Activated T-cell treated with anti-CD3 and anti-CD28 coated beads, Interleukin-2, amount 50 U/mL, for 48 hours (primary cell): Measurements from ENCODE around the gene MIAT.
"Not testable (repeated sequence)": the region's sequence is repeated elsewhere in the genome, so short reads cannot be mapped to it uniquely, and the experiment has no call there.

Source experiments
- DNase-seq, 2 experiments: peaks; one replicate each; pipeline ENCODE4 v3.0.0-alpha.2; 2020

The MIAT gene

DNA sequence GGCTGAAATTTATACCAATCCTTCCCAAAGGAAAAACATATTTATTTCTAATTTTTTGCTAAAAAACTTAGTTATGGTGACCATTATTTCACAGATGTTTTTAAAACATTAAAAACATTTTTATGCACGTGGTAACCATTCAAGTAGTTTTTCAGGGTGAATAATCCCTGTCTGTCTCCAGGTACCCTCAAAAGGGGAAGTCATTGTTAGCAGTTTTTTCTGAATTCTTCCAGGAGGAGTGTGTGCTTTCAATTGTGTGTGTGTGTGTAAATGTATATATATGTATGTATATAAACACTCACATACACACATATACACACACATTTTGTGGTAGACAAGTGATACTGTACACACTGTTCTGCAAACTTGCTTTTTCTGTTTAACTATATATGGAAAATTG is 43.9 kb downstream of the MIAT start:
- DNase-seq = no peak

DNA sequence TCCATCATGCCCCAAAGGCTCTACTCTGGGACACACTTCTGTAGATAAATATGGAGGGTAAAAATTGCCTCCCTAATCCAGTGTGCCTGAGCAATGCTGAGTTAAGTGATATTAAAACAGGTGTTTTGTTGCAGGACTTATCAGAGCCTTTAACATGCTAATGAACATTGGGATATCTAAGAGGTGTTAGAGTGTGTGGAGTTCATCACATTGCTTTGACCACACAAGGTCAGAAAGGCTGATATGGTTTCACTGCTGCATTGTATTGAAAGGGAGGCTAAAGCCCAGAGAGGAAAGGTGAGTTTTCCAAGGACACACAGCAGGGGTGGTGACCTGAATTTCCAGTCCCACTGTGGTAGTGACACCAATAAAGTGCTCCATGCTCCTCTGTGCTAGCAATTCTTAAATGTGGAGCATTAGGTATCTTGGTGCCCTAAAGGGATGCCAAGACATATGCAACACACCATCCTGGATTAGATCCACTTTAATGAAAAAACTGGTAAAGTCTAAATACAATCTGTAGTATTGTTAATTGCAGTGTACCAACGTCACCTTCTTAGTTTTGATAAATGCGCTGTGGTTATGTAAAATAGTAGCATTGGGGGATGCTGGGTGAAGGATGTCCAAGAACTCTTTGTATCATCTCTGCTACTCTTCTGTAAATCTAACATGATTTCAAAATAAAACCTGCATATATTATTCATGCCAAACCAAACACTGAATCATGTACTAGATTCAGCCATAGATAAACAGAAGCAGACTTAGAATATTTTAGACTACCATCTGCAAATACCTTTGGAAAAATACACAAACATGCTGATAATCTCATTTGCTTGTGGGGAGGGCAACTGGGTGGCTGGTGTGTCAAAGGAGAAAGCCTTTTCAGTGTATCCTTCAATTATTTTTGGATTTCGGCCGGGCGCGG is 45.8 kb downstream of the MIAT start:
- no peak for DNase-seq

DNA sequence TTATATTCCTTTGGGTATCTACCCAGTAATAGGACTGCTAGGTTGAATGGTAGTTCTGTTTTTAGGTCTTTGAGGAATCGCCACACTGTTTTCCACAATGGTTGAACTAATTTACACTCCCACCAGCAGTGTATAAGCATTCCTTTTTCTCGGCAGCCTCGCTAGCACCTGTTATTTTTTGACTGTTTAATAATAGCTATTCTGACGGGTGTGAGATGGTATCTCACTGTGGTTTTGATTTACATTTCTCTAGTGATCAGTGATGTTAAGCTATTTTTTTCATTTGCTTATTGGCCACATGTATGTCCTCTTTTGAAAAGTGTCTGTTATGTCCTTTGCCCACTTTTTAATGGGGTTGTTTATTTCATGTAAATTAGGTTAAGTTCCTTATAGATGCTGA is 48.0 kb downstream of the MIAT start:
- not testable (repeated sequence) for DNase-seq

DNA sequence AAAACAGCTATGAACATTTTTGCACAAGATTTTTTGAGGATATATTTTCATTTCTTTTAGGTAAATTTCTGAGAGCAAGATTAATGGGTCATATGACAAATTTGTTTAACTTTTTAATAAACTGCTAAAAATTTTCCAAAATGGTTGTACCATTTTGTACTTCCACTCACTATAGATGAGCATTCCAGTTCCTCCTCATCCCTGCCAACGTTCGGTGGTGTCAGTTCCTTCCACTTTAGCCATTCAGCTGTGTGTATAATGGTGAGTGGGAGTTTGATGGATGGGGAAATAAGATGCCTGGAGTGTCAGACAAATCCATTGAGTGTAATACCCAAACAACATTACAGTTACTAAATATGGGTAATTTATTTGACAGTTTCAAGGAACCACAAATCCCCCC is 49.7 kb downstream of the MIAT start:
- no peak for DNase-seq

DNA sequence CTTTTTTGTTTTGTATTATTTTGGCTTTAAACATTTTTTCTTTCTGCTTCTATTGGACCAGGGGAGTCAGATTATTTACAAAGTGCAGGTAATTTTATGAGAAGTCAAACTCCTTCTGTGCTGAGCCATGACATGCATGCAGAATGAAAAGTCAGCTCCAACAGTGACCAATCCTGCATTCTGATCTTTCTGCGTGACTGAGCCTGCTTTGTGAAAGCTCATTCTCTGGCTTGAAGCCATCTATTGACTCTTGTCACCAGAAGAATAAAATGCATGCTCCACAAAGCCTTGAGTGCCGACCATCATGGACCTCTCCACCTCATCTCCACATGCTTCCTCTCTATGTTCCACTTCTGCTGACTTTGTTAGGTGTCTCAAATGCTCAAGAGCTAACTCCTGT is 50.2 kb downstream of the MIAT start:
- DNase-seq = no peak

DNA sequence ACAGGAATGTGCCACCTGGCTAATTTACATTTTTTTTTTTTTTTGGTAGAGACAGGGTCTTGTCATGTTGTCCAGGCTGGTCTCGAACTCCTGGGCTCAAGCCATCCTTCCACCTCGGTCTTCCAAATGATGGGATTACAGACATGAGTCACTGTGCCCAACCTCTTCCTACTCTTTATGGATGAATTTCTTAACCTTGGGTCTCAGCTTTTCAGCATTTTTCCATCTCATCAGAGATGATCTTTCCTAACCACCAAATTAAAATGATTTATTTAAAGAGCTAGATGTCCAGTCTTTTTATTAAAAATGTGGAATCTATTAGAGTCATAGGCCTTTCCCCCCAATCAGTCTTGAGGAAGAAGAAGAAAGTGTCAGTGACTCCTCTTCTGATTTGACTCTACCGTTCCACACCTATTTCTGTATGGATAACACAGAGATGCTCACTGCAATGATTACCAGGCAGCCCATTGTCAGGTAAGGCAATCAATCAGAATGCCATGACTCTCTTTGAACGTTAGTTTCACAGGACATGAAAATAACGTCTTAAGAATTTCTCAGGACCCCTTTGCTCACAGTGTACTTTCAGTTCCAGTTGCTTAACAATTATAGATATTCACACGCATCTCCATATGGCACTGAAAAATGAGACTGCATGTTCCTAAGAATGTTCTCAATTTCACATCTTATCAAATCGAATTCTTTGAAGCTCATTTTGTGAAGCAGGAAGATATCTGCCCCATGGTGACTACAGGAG is 51.0 kb downstream of the MIAT start:
- DNase-seq = no peak

DNA sequence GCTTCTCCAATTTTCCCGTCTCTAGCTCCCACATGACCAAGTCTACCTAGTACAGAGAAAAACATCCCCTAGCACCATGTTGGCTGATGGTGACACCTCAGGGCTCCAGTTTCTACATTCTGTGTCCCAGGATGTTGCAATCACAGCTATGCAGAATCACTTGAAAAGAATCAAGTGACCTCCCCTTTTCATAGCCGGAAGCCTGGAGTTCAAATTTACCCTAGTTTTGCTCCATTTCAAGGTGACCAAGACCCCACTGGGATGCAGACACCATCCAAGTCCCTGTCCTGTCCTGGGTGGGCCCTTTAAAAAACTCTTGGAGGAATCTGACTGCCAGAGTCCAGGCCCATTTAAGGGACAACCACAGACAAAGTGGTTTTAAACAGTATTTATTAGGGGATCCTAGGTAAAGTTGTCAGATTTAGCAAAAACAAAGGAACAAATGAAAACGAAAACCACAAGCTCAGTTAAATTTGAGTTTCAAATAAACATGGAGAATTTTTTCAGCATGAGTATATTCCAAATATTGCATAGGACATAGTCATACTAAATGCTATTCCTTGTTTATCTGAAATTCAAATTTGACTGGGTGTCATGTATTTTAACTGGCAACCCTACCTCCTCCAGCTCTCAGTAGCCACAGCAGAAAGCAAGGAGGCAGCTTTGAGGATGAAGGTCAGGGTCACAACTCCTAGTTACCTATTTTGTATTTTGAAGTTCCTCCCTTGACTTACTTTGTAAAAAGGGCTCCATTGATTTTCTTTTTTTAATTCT is 52.4 kb downstream of the MIAT start:
- no peak for DNase-seq

DNA sequence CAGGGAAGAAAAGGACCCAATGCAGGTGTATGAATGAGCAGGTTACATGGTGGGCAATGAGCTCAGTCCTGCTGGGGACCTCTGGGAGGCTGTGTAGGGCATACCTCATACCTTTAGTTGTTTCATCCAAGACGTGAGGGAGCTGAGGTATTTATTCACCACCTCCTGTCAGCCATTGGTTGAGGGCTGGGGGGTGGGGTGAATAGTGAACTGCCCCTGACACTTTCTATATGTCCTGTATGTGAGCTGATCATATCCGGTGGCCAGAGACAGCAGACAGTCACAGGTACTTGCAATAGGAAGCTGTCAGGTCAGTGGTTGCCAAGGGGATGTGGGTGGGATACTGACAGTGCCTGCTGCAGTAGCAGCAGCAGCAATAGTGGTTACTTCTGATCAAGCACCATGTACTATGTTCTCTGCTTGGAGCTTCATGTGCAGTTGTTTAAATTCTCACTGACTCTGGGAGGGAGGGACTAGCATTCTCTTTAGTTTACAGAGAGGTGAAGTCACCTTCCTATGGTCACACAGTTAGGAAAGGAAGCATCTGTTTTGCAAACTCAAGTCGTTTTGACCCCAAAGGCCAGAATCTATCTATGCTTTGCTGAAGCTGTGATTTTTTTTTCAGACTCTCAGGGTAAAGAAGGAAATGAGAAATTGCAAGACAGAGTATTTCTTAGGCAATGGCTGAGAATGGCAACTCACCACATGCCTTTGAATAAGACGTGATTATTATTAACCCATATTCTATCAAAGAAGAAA is 54.0 kb downstream of the MIAT start:
- no peak for DNase-seq

DNA sequence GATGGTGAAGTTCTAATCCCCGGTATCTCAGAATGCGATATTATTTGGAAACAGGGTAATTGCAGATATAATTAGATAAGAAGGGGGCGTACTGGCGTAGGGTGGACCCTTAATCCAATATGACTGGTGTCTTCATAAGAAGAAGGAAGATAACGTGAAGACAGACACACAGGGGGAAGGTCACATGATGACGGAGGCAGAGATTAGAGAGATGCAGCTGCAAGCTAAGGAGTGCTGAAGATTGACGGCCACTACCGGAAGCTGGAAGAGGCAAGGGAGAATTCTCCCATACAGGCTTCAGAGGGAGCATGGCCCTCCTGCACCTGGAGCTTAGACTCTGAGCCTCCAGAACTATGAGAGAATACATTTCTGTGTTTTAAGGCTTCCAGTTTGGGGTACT is 54.8 kb downstream of the MIAT start:
- no peak for DNase-seq

DNA sequence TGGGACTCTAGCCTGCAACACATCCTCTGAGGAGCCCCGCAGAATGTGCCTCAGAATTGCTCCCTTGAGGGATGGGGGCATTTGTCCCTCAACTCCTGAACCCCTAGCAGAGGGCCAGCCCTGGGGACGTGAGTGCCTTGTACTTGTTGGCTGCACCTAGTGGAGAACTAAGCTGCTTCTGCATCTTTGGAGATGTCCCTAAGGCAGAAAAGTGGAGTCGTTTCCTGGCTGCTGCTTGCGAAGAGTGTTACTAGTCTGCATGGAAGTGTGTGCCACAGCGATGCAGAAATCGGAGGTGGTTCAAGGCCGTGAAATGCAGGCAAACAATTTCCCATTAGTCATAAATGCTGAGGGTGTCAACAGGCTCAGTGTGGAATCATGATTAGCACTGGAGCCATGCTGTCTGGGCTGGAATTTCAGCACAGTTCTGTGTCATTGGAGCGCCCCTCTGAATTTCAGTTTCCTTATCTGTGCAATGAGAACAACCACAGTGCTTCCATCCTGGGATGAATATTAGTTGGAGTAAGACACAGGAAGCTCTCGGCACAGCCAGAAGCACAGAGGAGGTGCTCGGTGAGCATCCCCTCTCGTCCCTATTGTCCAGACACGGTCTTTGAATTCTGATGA is 56.5 kb downstream of the MIAT start:
- DNase-seq = no peak

DNA sequence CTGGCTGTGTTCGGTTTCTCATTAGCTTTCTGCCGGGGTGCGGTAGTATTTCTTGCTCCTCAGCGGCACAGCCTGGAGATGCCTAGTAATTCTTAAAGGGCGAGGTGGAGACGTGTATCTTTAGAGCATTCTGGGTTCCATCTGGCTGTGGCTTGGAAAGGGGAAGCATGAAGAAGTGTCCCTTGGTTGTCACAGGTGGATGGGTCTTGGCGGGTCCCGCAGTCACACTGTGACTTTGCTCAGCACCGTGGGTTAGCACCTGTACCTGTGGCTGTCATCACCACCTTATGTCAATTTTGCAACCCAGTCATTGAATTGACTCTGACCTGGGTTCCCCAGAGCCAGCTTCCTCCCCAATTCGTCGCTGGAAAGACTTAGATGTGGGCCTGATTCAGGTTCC is 57.6 kb downstream of the MIAT start:
- DNase-seq = no peak

DNA sequence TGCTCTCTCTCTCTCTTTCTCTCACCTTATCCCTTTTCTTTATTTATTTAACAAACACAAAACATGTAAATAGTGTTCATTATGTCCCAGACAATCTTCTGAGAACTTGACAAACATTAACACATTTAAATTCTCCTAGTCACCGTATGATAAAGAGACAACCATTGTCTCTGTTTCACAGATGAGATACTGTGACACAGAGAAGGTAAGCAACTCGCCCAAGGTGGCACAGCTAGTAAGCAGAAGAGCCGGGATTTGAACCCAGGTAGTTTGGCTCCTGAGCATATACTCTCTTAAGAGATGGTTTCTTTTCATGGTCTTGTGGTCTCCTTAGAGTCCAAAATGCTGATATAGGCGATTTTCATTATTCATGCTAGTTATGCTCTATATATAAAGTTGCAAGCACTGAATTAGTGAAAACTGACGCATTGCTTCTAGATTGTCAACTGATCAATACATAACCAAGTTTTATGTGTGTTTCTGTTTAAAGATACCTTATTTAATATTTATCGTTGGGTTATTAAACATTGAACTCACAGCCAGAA is 58.1 kb downstream of the MIAT start:
- DNase-seq = no peak

DNA sequence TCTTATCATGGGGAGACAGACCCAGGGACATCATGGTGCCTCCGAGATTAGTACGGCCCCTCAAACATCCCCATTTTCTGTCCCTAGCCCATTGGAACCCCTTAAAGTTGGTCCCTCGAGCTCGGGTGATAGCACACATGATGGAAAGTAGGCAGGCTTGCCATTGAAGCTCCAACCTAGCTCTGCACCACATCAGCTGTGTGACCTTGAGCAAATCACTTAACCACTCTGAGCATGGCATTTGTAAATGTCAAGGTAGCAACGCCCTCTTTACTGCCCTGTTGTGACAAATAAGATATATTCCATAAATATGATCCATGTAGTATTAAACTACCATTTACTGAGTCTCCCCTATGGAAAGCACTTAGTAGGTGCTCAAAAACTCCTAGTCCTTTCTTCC is 61.1 kb downstream of the MIAT start:
- no peak for DNase-seq

DNA sequence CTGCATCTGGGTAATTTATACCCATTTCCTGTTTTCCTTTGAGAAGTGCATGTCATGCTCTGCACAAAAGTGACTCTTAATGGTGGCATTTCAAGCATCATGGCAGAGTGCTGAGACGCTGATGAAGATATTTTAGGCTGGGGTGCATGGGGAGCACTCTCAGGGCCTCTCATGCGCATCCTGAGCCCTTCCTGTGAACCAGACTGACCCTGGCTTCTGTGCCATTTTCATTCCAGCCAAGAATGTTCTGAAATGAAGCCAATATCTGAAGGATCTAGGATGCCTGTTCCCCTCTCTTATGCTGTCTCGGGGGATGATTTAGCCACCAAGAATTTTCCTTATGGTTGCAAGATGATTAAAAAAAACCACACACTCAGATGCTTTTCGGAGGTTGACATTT is 61.5 kb downstream of the MIAT start:
- no peak for DNase-seq

DNA sequence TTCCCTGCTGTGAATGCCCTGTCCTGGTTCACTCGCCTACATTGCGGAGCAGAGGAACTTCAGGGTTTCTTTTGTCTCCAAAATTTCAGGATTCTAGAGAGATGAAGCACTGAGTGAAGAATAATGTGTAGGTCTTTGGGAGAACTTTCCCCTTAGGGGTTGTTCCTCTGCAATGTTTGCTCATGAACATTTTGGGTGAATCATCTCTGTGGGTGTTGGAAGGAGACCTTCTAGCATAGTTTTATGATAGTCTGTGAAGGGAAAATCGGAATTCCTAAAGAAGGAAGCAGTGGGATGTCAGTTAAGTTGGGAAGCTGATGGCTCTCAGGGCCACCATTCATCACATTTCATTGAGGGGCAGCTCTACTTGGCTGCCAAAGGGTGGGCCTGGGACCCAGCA is 64.8 kb downstream of the MIAT start:
- no peak for DNase-seq

DNA sequence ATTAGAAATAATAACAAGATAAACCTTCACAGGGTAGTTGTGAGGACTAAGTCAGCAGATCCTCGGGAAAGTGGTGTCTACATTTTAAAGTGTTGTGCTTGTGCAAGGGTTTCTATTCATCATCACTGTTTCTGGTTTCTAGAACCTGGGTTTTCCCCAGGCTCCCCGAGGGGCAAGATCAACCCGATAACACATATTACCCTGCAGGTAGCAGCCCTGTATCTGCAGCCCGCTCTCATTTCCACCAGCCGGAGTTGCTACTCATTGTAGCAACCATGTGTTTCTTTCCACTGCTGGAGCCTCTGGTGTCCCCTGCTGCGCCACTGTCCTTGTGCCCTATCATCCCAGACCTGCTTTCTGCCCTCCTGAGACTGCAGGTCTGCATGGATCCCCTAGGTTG is 67.0 kb downstream of the MIAT start:
- DNase-seq = no peak

DNA sequence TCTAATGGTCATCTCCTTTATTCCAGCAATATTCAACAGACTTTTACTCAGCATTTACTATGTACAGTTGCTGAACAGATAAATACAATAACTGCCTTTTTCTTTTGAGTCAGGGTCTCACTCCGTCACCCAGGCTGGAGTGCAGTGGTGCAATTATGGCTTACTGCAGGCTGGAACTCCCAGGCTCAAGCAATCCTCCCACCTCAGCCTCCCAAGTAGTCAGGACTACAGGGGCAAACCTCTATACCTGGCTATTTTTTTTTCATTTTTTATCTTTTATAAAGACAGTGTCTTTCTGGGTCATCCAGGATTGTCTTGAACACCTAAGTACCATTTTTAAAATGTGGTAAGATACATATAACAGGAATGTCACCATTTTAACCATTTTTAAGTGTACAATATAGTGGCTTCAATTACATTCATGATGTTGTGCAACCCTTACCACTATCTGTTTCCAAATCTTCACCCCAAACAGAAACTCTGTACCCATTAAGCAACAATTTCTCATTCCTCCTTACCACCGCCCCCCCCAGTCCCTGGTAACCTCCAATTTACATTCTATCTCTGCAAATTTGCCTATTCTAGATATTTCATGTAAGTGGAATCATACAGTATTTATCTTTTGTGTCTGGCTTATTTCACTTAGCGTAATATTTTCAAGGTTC is 67.8 kb downstream of the MIAT start:
- DNase-seq = no peak
